K562 (cell line): ENCODE results near the gene PAFAH2. TPM values are rescaled to one million over a fixed set of nuclear protein-coding genes. Genes with fewer than 3 reads are reported as not detected.

Experiments
- CBFA2T2 ChIP-seq: fragments of 450-650 bp; conservative IDR thresholded peaks from 2 replicates; pipeline ENCODE4 v1.6.1; 2017; ENCODE audit warnings: mild to moderate bottlenecking
- EHMT2 ChIP-seq: fragments of 450-650 bp; IDR thresholded peaks from 2 replicates; pipeline ENCODE4 v1.6.1; 2018; ENCODE audit warnings: antibody characterized with exemption
- NBN ChIP-seq: fragments of 450-650 bp; IDR thresholded peaks from 2 replicates; pipeline ENCODE4 v1.6.1; 2016; ENCODE audit warnings: low read depth, mild to moderate bottlenecking
- SAP30 ChIP-seq: fragments of 200-600 bp; sonication (generic); IDR thresholded peaks from 2 replicates; pipeline ENCODE4 v1.6.1; 2012; ENCODE audit warnings: borderline replicate concordance, low read depth, mild to moderate bottlenecking, moderate library complexity, low read length, control low read depth, inconsistent platforms; ENCODE audit not compliant: insufficient read depth, poor library complexity, severe bottlenecking
- SREBF1 ChIP-seq: fragments of 150-350 bp; IDR thresholded peaks from 2 replicates; pipeline ENCODE4 v1.6.1; 2014; ENCODE audit warnings: antibody characterized with exemption, low read depth, low read length, borderline replicate concordance
- ZNF431 ChIP-seq: sonication (generic); formaldehyde crosslinking; IDR thresholded peaks from 2 replicates; pipeline ENCODE4 v1.8.0; 2022; ENCODE audit warnings: mild to moderate bottlenecking, missing genetic modification reagents
- ZNF445 ChIP-seq: fragments of 250-450 bp; sonication (Bioruptor Pico); IDR thresholded peaks from 2 replicates; pipeline ENCODE4 v1.4.0; 2020; ENCODE audit warnings: low read depth, mild to moderate bottlenecking, moderate library complexity
- ZNF785 ChIP-seq: fragments of 250-450 bp; sonication (Bioruptor Pico); IDR thresholded peaks from 2 replicates; pipeline ENCODE4 v1.4.0; 2020; ENCODE audit warnings: mild to moderate bottlenecking
- polyA plus RNA-seq, 8 experiments: library from polyadenylated mRNA; depleted of rRNA in 4 of 8; stranded (reverse) in 5 of 8; unstranded in 3 of 8; fragments of >200 nt; fragmentation: Nextera tagmentation in 2 of 8; fragmentation: Illumina TruSeq in 1 of 8; extraction: Ambion mirVana in 2 of 8; extraction: Trizol in 1 of 8; gene quantifications; 2 replicates each; pipeline versions ENCODE4 v1.2.1 to v1.2.3, GENCODE V29; 2011 to 2014; ENCODE audit warnings: inconsistent platforms in 1 of 8, missing spikeins in 1 of 8
- total RNA-seq, 7 experiments: library from RNA; depleted of rRNA in 6 of 7; stranded (reverse); fragments of >200 nt in 6 of 7; fragmentation: Illumina TruSeq in 2 of 7; extraction: Trizol in 2 of 7; gene quantifications; 2 replicates each; pipeline versions ENCODE4 v1.2.1 to v1.2.3, GENCODE V29; 2011 to 2021; ENCODE audit warnings: low replicate concordance in 1 of 7
- TF ChIP-seq, protein P1 (sequence below): fragments of 250-450 bp; sonication (Bioruptor Pico); IDR thresholded peaks from 2 replicates; pipeline ENCODE4 v1.5.0; 2021; ENCODE audit warnings: mild to moderate bottlenecking, moderate library complexity
- TF ChIP-seq, protein P2 (sequence below): sonication (generic); formaldehyde crosslinking; IDR thresholded peaks from 2 replicates; pipeline ENCODE4 v1.8.0; 2022; ENCODE audit warnings: mild to moderate bottlenecking, missing genetic modification reagents
- TF ChIP-seq, protein P3 (sequence below): fragments of 250-450 bp; sonication (Bioruptor Pico); IDR thresholded peaks from 2 replicates; pipeline ENCODE4 v1.5.0; 2021
- TF ChIP-seq, protein P4 (sequence below): fragments of 250-450 bp; sonication (Bioruptor Pico); IDR thresholded peaks from 2 replicates; pipeline ENCODE4 v1.8.0; 2022; ENCODE audit warnings: moderate library complexity, mild to moderate bottlenecking, inconsistent platforms
- TF ChIP-seq, protein P5 (sequence below): fragments of 450-650 bp; IDR thresholded peaks from 2 replicates; pipeline ENCODE4 v1.6.1; 2016; ENCODE audit warnings: low read depth, mild to moderate bottlenecking, moderate library complexity
- TF ChIP-seq, protein P6 (sequence below): fragments of 450-650 bp; IDR thresholded peaks from 2 replicates; pipeline ENCODE4 v1.7.0; 2016; ENCODE audit warnings: borderline replicate concordance

PAFAH2 gene
- total and polyA plus RNA-seq, 9 of the 15 experiments (the other 6 are each of a cell fraction or from before 2014, with no cell fraction given), result 4.2 to 10.9 (median 6.8) TPM

DNA sequence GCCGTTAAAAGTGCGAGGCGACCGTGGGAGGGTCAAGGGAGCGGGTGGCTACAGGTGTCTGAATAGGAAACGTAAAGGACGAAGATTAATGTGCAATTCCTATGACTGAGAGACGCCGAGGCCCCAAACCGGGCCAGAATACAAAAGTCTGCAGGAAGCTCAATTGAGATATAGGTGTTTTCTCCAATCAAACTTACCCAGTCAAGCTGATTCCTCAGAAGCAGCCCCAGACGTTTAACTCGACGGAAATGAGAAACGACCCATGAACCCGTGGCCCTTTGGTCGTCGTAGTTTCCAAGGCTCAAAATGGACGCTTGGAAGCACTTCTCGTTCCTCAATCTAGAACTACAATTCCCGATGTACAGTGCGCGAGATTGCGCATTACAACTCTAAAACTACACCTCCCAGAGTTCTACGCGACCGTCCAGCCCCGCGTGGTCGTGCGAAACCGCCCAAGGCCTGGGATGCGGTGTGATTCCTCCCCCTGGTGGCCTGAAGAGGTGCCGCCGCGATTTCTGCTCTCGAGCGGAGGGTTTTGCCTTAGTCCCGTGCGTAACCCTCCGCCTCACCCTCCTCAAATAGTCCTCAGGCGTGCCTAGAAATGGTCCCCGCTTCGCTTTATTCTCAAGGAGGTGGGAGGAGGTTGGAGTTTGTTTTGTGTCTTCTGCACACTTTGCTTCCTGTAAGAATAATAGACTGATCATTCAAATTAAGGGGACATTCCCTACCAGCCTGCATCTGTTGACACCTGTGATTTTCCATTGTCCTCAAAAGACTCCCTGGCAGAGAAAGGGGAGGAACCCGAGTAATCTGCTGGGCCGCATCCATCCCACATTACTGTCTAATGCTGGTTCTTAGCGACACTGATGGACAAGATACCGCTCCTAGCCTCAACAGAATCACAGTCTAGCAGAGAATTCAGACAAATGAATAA lies at the start of gene PAFAH2 (continued):
- TF ChIP-seq, protein P1, sequence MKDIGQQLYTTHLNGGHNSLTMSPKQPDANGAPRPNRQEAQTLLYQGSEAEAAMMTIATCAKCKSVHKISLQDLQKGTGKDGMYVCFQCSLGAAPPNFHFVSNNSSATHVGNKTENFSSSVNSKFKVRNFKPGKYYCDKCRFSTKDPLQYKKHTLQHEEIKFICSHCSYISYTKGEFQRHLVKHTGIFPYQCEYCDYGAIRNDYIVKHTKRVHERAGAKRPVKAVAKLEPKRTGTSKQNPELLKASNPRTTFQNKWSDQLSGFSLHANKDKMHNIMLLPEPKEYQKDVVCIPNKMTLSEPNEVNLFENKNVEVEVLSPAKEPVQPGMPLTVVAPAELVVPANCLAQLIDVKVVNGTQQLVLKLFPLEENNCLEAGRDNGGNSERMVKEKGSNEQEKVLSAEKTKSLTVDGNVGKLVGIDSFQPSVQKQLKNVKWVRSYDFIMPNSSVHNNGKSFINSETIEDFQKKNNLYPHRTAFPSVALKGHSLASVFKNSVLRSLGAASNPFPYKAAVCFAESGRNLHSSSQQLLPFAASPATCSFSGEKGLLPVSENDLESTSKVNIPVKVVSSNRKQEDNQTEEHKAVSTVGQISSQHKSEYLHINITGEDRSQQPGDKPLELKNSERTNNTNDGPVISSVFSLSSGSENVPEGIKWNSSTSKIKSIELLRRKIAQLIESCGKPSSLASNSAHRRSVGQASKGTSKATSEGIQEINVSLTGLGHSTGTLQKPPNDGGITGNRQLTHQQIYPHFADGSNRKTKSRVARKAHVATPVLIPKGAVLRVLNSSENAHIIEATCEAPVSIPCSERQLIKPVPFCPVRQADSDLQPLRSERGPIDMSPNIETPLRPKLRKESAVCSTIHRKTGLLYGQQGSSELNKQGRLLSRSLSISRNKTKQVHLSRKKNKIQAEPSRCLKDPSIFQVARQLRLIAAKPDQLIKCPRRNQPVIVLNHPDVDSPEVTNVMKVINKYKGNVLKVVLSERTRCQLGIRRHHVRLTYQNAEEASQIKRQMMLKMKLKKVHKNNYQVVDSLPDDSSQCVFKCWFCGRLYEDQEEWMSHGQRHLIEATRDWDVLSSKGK (CRISPR knock-in tag), result no peak
- TF ChIP-seq CBFA2T2 (peak; percentile 46), NBN (peak; percentile 98), SAP30 (peak; percentile 79), EHMT2 (0 out of 2 replicates have a peak, but pooled peaks have one; percentile 40), ZNF445 (CRISPR knock-in tag) (no peak), SREBF1 (peak; percentile 83; the same call in 1 of the 2 replicates), ZNF785 (CRISPR knock-in tag) (no peak), ZNF431 (CRISPR knock-in tag) (peak; percentile 40)
- TF ChIP-seq, protein P2, sequence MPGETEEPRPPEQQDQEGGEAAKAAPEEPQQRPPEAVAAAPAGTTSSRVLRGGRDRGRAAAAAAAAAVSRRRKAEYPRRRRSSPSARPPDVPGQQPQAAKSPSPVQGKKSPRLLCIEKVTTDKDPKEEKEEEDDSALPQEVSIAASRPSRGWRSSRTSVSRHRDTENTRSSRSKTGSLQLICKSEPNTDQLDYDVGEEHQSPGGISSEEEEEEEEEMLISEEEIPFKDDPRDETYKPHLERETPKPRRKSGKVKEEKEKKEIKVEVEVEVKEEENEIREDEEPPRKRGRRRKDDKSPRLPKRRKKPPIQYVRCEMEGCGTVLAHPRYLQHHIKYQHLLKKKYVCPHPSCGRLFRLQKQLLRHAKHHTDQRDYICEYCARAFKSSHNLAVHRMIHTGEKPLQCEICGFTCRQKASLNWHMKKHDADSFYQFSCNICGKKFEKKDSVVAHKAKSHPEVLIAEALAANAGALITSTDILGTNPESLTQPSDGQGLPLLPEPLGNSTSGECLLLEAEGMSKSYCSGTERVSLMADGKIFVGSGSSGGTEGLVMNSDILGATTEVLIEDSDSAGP (CRISPR knock-in tag), result peak; percentile 83; the same call in 1 of the 2 replicates
- TF ChIP-seq, protein P3, sequence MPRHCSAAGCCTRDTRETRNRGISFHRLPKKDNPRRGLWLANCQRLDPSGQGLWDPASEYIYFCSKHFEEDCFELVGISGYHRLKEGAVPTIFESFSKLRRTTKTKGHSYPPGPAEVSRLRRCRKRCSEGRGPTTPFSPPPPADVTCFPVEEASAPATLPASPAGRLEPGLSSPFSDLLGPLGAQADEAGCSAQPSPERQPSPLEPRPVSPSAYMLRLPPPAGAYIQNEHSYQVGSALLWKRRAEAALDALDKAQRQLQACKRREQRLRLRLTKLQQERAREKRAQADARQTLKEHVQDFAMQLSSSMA (CRISPR knock-in tag), result 0 out of 2 replicates have a peak, but pooled peaks have one; percentile 24
- TF ChIP-seq, protein P4, sequence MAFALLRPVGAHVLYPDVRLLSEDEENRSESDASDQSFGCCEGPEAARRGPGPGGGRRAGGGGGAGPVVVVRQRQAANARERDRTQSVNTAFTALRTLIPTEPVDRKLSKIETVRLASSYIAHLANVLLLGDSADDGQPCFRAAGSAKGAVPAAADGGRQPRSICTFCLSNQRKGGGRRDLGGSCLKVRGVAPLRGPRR (CRISPR knock-in tag), result no peak
- TF ChIP-seq, protein P5, sequence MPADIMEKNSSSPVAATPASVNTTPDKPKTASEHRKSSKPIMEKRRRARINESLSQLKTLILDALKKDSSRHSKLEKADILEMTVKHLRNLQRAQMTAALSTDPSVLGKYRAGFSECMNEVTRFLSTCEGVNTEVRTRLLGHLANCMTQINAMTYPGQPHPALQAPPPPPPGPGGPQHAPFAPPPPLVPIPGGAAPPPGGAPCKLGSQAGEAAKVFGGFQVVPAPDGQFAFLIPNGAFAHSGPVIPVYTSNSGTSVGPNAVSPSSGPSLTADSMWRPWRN, result no peak
- TF ChIP-seq, protein P6, sequence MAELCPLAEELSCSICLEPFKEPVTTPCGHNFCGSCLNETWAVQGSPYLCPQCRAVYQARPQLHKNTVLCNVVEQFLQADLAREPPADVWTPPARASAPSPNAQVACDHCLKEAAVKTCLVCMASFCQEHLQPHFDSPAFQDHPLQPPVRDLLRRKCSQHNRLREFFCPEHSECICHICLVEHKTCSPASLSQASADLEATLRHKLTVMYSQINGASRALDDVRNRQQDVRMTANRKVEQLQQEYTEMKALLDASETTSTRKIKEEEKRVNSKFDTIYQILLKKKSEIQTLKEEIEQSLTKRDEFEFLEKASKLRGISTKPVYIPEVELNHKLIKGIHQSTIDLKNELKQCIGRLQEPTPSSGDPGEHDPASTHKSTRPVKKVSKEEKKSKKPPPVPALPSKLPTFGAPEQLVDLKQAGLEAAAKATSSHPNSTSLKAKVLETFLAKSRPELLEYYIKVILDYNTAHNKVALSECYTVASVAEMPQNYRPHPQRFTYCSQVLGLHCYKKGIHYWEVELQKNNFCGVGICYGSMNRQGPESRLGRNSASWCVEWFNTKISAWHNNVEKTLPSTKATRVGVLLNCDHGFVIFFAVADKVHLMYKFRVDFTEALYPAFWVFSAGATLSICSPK, result peak; percentile 83; the same call in 1 of the 2 replicates
